Mesodermal cell (in vitro differentiated cells): ENCODE data around the gene ANKRD44.

Source experiments
- H3K27ac ChIP-seq: 2 replicates; pipeline ENCODE4 v1.7.0; 2013; ENCODE audit warnings: mild to moderate bottlenecking, low read depth, low read length, moderate library complexity; ENCODE audit not compliant: severe bottlenecking
- H3K36me3 ChIP-seq: 2 replicates; pipeline ENCODE4 v1.7.1; 2013; ENCODE audit warnings: mild to moderate bottlenecking, low read length, moderate library complexity; ENCODE audit not compliant: control insufficient read depth, insufficient read depth
- H3K4me1 ChIP-seq: one replicate; pipeline ENCODE4 v1.7.1; 2013; ENCODE audit warnings: mild to moderate bottlenecking, low read length; ENCODE audit not compliant: insufficient read depth, control insufficient read depth, poor library complexity, severe bottlenecking
- H3K4me3 ChIP-seq: 2 replicates; pipeline ENCODE4 v1.7.0; 2013; ENCODE audit warnings: low read length, control low read depth, mild to moderate bottlenecking; ENCODE audit not compliant: insufficient read depth, poor library complexity, severe bottlenecking; ENCODE audit errors: extremely low read depth
- H3K9me3 ChIP-seq: 2 replicates; pipeline ENCODE4 v1.7.1; 2013; ENCODE audit warnings: mild to moderate bottlenecking, low read length, moderate library complexity; ENCODE audit not compliant: control insufficient read depth
- WGBS, 2 experiments: methylation state at CpG; one replicate each; pipeline ENCODE4 v1.1.5; 2013; ENCODE audit warnings: missing lambda C conversion rate in 2 of 2; ENCODE audit not compliant: insufficient coverage in 2 of 2; 5-methylcytosine and 5-hydroxymethylcytosine counted together

Gene ANKRD44

DNA sequence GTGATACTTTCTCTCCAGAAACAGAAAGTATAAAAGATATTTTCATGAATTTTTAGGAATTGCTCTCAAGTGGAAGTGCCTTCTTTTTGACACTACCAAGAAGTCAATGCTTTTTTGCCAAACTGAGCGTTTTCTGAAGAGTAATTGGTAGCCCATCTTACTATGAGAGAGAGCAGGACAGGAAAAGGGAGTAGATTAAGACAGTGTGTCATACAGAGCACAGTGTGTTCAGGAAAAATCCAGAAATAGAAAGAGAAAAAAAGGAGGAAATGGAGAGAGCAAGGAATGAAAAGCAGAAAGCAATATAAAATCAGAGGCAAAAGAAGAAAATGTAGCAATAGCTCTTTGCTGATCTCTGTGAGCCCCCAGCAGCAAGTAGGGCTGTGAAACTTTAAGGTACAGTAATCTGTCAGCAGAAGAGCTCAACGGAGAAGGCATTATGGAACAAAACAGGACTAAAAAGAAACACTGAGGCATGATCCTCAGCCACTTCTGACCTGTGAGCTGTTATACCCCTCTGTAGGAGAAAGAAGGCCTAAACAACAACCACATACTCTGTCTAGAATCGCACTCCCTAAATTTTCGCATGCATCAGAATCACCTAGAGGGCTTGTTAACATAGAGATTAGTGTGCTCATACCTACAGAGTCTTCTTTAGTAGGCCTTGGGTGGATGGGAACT is 369.0 kb downstream of the ANKRD44 start:
- H3K27ac ChIP-seq = no peak overlapping the region
- H3K4me3 ChIP-seq = no peak overlapping the region
- no peaks in the 10 kb centered on the region for H3K9me3 ChIP-seq
- WGBS, 2 experiments = 86 to 89% methylated on average over 2 of the region's 4 CpGs
- H3K4me1 ChIP-seq = no peaks in the 10 kb centered on the region
- H3K36me3 ChIP-seq = no peaks in the 10 kb centered on the region

DNA sequence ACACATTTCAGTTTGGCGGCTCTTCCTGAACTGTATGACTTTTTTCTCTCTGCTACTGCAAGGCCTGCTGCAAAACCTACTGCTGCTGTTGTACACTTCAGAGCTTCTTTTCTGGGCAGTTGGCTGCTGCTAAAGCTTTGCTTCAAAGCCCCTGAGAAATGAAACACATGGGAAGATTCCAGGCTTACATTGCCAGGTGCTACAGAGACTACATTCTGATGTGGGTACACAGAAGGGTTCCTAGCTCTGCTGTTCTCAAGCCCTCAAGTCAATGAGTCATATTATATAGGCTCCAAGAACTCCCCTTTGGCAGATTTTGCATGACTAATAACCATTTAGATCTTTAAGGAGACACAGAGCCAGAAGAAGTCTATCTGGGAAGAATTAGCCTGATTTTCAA is 371.2 kb downstream of the ANKRD44 start:
- 80 to 100% methylated on average over 1 of the region's 1 CpG for WGBS, 2 experiments
- no peaks in the 10 kb centered on the region for H3K9me3 ChIP-seq
- no peak overlapping the region for H3K27ac ChIP-seq
- no peak overlapping the region for H3K4me3 ChIP-seq
- no peaks in the 10 kb centered on the region for H3K36me3 ChIP-seq
- no peaks in the 10 kb centered on the region for H3K4me1 ChIP-seq
